Tibial nerve (tissue), 4 donors: ENCODE results near the gene RDX. TPM values are rescaled to one million over a fixed set of nuclear protein-coding genes. Genes with fewer than 3 reads are reported as not detected.
A peak's percentile ranks its signal among the peaks of the same experiment; 100 is the strongest.

Source experiments
- DNase-seq, 2 donors: peaks; one replicate each; pipeline ENCODE4 v3.0.0-alpha.2; 2019; ENCODE audit warnings: low spot score in 2 of 2
- H3K27ac ChIP-seq, 4 donors: fragments of 200-600 bp; sonication (generic) in 3 of 4; one replicate each; pipeline ENCODE4 v1.5.1; 2017 to 2019; ENCODE audit warnings: mild to moderate bottlenecking in 1 of 4
- H3K27me3 ChIP-seq, 2 donors: fragments of 200-600 bp; sonication (generic) in 1 of 2; one replicate each; pipeline versions ENCODE4 v1.5.1 to v1.6.0; 2017 to 2019
- H3K36me3 ChIP-seq, 3 donors: fragments of 200-600 bp; sonication (generic); one replicate each; pipeline ENCODE4 v1.5.1; 2018 to 2019
- H3K4me1 ChIP-seq, 4 donors: fragments of 200-600 bp; sonication (generic) in 3 of 4; one replicate each; pipeline ENCODE4 v1.5.1; 2017 to 2019
- H3K4me3 ChIP-seq, 4 donors: fragments of 200-600 bp; sonication (generic) in 3 of 4; one replicate each; pipeline ENCODE4 v1.5.1; 2017 to 2019; ENCODE audit warnings: mild to moderate bottlenecking in 1 of 4, moderate library complexity in 1 of 4
- H3K9me3 ChIP-seq, 4 donors: fragments of 200-600 bp; sonication (generic) in 3 of 4; one replicate each; pipeline ENCODE4 v1.5.1; 2017 to 2019
- CTCF ChIP-seq, 5 experiments: fragments of 200-600 bp in 3 of 5; fragments of 450-650 bp in 2 of 5; sonication (generic) in 3 of 5; IDR thresholded peaks; one replicate each; pipeline ENCODE4 v1.5.1; 2016 to 2019; ENCODE audit warnings: antibody characterized with exemption in 5 of 5, mild to moderate bottlenecking in 3 of 5, moderate library complexity in 2 of 5
- EP300 ChIP-seq, 2 donors: sonication (generic); formaldehyde crosslinking; IDR thresholded peaks; one replicate each; pipeline ENCODE4 v1.6.1; 2017; ENCODE audit warnings: antibody characterized with exemption in 2 of 2, mild to moderate bottlenecking in 1 of 2
- POLR2A ChIP-seq, 2 donors: fragments of 450-650 bp; IDR thresholded peaks; one replicate each; pipeline ENCODE4 v1.6.1; 2017; ENCODE audit warnings: antibody characterized with exemption in 2 of 2, mild to moderate bottlenecking in 2 of 2, moderate library complexity in 2 of 2
- WGBS, 2 donors: methylation state at CpG; one replicate each; pipeline ENCODE4 v1.1.5; 2018; 5-methylcytosine and 5-hydroxymethylcytosine counted together
- total RNA-seq, 4 donors: library from RNA; depleted of rRNA; stranded (reverse); fragments of >200 nt; gene quantifications; one replicate each; pipeline ENCODE4 v1.1.0, GENCODE V29; 2016

RDX gene
- total RNA-seq, 4 donors from 2014 or later: 59.8 to 120 (median 88.8) TPM

- 82 to 91% methylated on average over 4 of the region's 4 CpGs for WGBS, 2 donors
- H3K4me1 ChIP-seq: peaks cover 0 to 7% (median 0%) of the 10 kb centered on the region in 4 donors
- H3K27ac ChIP-seq: no peak overlapping the region
- TF ChIP-seq EP300 (IDR thresholded peaks at IDR 0.05): no peak
- TF ChIP-seq POLR2A (IDR thresholded peaks at IDR 0.05): no peak
- TF ChIP-seq CTCF (IDR thresholded peaks at IDR 0.05): no peak
- no peaks in the 10 kb centered on the region for H3K36me3 ChIP-seq
- H3K9me3 ChIP-seq: peaks cover 0 to under 1% (median 0%) of the 10 kb centered on the region in 4 donors
- DNase-seq: no peak
- H3K27me3 ChIP-seq: no peaks in the 10 kb centered on the region
- H3K4me3 ChIP-seq: no peak overlapping the region
These were observed 109.5 kb downstream of the RDX start for GRCh38 chr11:110186867-110187266.

DNA sequence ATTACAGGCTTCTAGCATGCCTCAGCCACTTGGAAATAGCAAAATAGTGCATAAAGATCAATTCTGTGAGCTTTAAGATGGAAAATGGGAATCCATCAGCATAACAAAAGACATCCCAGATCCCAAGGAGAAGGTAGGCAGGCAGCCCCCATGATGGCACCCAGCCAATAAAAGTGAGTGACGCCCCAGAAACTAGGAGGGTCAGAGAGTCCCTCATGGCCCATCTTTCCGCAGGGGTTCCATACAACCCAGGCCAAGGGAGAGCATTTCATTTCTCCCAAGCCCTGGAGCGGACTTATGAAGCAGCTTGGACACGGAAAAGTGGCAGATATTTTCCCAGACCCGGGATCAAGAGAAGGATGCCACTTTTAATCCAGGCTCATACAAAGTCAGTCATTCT lies 110.0 kb downstream of the RDX start:
- Histone ChIP-seq H3K27me3 (no peaks in the 10 kb centered on the region), H3K9me3 (no peaks in the 10 kb centered on the region), H3K4me3 (no peak overlapping the region), H3K27ac (peak overlapping the region in 1 of 4 donors; percentile 18), H3K4me1 (peaks cover 0 to 7% (median 0%) of the 10 kb centered on the region in 4 donors), H3K36me3 (no peaks in the 10 kb centered on the region)
- no peak for TF ChIP-seq CTCF (IDR thresholded peaks at IDR 0.05)
- TF ChIP-seq POLR2A (IDR thresholded peaks at IDR 0.05): no peak
- TF ChIP-seq EP300 (IDR thresholded peaks at IDR 0.05): no peak
- 91 to 93% methylated on average over 5 of the region's 5 CpGs for WGBS, 2 donors
- no peak for DNase-seq

DNA sequence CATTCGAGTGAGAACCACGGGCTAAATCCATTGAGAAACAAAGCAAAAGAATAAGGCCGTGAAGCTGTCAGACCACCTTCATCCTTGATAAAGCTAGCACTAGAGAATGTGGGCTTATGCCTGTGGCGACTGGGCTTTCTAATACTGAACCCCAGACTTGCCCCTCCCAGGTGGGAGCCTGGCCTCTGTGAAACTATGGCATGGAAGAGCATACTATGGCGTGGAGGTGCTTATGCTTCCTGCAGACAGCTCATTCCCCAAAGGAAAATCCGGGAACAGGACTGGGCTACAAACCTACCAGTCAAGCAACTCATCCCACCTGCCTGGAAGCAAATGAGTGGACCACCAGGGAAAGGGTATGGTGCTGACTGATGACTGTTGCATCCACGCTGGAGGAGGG lies 110.8 kb downstream of the RDX start:
- Histone ChIP-seq H3K27ac (no peak overlapping the region), H3K4me3 (no peak overlapping the region), H3K9me3 (no peaks in the 10 kb centered on the region), H3K36me3 (no peaks in the 10 kb centered on the region), H3K4me1 (peaks cover 0 to 7% (median 0%) of the 10 kb centered on the region in 4 donors), H3K27me3 (no peaks in the 10 kb centered on the region)
- DNase-seq: no peak
- no peak for TF ChIP-seq CTCF (IDR thresholded peaks at IDR 0.05)
- TF ChIP-seq EP300 (IDR thresholded peaks at IDR 0.05): no peak
- no peak for TF ChIP-seq POLR2A (IDR thresholded peaks at IDR 0.05)
- 83 to 88% methylated on average over 7 of the region's 7 CpGs for WGBS, 2 donors

DNA sequence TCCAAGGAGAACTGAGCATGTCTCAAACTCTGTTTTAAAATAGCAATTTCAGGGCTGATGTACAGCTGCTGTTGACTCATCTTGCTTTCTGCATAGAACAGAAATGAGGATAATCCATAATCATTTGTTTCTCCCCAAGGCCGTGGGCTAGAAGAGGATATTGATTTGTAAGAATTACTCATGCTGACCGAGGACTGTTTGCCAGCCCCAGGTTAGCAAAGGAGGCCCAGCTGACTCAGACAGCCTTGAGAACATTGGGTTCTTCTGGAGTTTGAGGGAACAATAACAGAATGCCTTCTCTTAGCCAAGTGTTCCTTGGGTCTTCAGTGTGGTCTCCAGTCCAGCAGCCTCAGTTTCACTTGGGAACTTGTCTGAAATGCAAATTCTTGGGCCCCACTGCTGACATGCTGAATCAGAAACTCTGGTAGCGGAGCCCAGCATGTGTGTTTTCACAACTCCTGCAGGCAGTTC lies 111.3 kb downstream of the RDX start:
- Histone ChIP-seq H3K4me3 (no peak overlapping the region), H3K27ac (peak overlapping the region in 1 of 4 donors; percentile 75), H3K36me3 (no peaks in the 10 kb centered on the region), H3K4me1 (peaks cover 0 to 7% (median 0%) of the 10 kb centered on the region in 4 donors), H3K27me3 (no peaks in the 10 kb centered on the region), H3K9me3 (no peaks in the 10 kb centered on the region)
- DNase-seq: peak in 1 of 2 donors; percentile 26
- WGBS, 2 donors: 62 to 72% methylated on average over 3 of the region's 3 CpGs
- TF ChIP-seq CTCF (IDR thresholded peaks at IDR 0.05) (no peak), POLR2A (IDR thresholded peaks at IDR 0.05) (no peak), EP300 (IDR thresholded peaks at IDR 0.05) (peak in 1 of 2 donors; percentile 16)

DNA sequence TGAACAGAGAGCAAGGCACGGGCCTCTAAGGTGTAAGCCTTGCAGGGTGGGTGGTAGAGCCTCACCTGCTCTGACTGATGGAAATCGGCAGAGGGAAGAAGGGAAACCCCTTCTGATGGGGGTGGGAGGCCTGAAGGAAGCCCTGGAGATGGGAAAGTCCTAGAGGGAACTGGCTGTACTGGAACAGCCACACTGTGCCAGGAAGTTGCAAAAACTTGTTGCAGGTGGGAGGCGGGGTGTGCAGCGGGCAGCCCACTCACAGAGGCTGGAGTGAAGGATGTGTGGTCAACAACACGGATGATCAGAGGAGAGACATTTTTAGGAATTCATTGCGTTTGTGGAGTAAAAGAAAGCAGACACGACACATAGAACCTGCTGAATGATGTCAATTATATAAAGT lies 112.0 kb downstream of the RDX start:
- Histone ChIP-seq H3K4me3 (no peak overlapping the region), H3K27me3 (no peaks in the 10 kb centered on the region), H3K9me3 (no peaks in the 10 kb centered on the region), H3K4me1 (peaks cover 0 to 7% (median 0%) of the 10 kb centered on the region in 4 donors), H3K36me3 (no peaks in the 10 kb centered on the region), H3K27ac (peak overlapping the region in 1 of 4 donors; percentile 75)
- DNase-seq: no peak
- WGBS, 2 donors: 86 to 88% methylated on average over 7 of the region's 7 CpGs
- TF ChIP-seq POLR2A (IDR thresholded peaks at IDR 0.05) (no peak), CTCF (IDR thresholded peaks at IDR 0.05) (no peak), EP300 (IDR thresholded peaks at IDR 0.05) (no peak)
